Ishikawa (cell line): Measurements from ENCODE around the gene TLN1.

Experiments used
- CEBPB ChIP-seq: IDR thresholded peaks from 2 replicates; pipeline ENCODE4 v1.6.1; 2012
- CREB1 ChIP-seq: IDR thresholded peaks from 2 replicates; pipeline ENCODE4 v1.6.1; 2012; ENCODE audit warnings: low read depth
- EGR1 ChIP-seq: IDR thresholded peaks from 2 replicates; pipeline ENCODE4 v1.6.1; 2012
- EP300 ChIP-seq: IDR thresholded peaks from 2 replicates; pipeline ENCODE4 v1.6.1; 2012; ENCODE audit warnings: borderline replicate concordance
- FOXM1 ChIP-seq: IDR thresholded peaks from 2 replicates; pipeline ENCODE4 v1.6.1; 2012; ENCODE audit warnings: low read depth, borderline replicate concordance
- NFIC ChIP-seq: IDR thresholded peaks from 2 replicates; pipeline ENCODE4 v1.6.1; 2012
- RAD21 ChIP-seq: IDR thresholded peaks from 2 replicates; pipeline ENCODE4 v1.6.1; 2012; ENCODE audit warnings: low read depth
- REST ChIP-seq: IDR thresholded peaks from 2 replicates; pipeline ENCODE4 v1.6.1; 2012; ENCODE audit warnings: low read depth, mild to moderate bottlenecking
- TAF1 ChIP-seq: IDR thresholded peaks from 2 replicates; pipeline ENCODE4 v1.6.1; 2012; ENCODE audit warnings: low read depth, mild to moderate bottlenecking
- TCF12 ChIP-seq: IDR thresholded peaks from 2 replicates; pipeline ENCODE4 v1.6.1; 2012; ENCODE audit warnings: low read depth
- TEAD4 ChIP-seq: IDR thresholded peaks from 2 replicates; pipeline ENCODE4 v1.6.1; 2012
- YY1 ChIP-seq: IDR thresholded peaks from 2 replicates; pipeline ENCODE4 v1.6.1; 2012; ENCODE audit warnings: low read depth
- ZBTB7A ChIP-seq: IDR thresholded peaks from 2 replicates; pipeline ENCODE4 v1.6.1; 2012; ENCODE audit warnings: low read depth
- TF ChIP-seq, protein P1 (sequence below): IDR thresholded peaks from 2 replicates; pipeline ENCODE4 v1.6.1; 2012
- TF ChIP-seq, protein P2 (sequence below): IDR thresholded peaks from 2 replicates; pipeline ENCODE4 v1.6.1; 2012

TLN1 gene

GRCh38 chr9:35660966-35661415 is 71.0 kb downstream of the TLN1 start:
- TF ChIP-seq EGR1 (no peak), CREB1 (no peak), CEBPB (no peak), REST (no peak), RAD21 (peak; percentile 44), YY1 (no peak)
- TF ChIP-seq, protein P1, sequence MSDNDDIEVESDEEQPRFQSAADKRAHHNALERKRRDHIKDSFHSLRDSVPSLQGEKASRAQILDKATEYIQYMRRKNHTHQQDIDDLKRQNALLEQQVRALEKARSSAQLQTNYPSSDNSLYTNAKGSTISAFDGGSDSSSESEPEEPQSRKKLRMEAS = no peak

- TF ChIP-seq TEAD4 (no peak), YY1 (no peak), FOXM1 (no peak), REST (no peak), TCF12 (no peak), CEBPB (no peak), EP300 (no peak), ZBTB7A (no peak), EGR1 (no peak), CREB1 (no peak)
- TF ChIP-seq, protein P1 = no peak
These were observed 72.7 kb downstream of the TLN1 start for GRCh38 chr9:35659340-35659739.

- no peak for TF ChIP-seq FOXM1
- no peak for TF ChIP-seq YY1
- TF ChIP-seq RAD21 = no peak
- TF ChIP-seq, protein P2, sequence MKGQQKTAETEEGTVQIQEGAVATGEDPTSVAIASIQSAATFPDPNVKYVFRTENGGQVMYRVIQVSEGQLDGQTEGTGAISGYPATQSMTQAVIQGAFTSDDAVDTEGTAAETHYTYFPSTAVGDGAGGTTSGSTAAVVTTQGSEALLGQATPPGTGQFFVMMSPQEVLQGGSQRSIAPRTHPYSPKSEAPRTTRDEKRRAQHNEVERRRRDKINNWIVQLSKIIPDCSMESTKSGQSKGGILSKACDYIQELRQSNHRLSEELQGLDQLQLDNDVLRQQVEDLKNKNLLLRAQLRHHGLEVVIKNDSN = no peak
- TF ChIP-seq CREB1 = no peak
- no peak for TF ChIP-seq TEAD4
- TF ChIP-seq, protein P1 = no peak
- no peak for TF ChIP-seq EGR1
- TF ChIP-seq ZBTB7A = no peak
- TF ChIP-seq TAF1 = no peak
- no peak for TF ChIP-seq TCF12
- no peak for TF ChIP-seq REST
- no peak for TF ChIP-seq NFIC
- TF ChIP-seq CEBPB = no peak
- no peak for TF ChIP-seq EP300
These were observed 73.1 kb downstream of the TLN1 start for GRCh38 chr9:35658968-35659220.

- TF ChIP-seq, protein P1 = no peak
- TF ChIP-seq TAF1 = peak; percentile 73
- peak; percentile 37 for TF ChIP-seq RAD21
- peak; percentile 89 for TF ChIP-seq YY1
- TF ChIP-seq ZBTB7A = peak; percentile 67; the same call in 1 of the 2 replicates
- TF ChIP-seq NFIC = no peak
- peak; percentile 59 for TF ChIP-seq REST
- TF ChIP-seq EGR1 = 0 out of 2 replicates have a peak, but pooled peaks have one; percentile 15
- TF ChIP-seq FOXM1 = peak; percentile 13; the same call in 1 of the 2 replicates
- TF ChIP-seq EP300 = no peak
These were observed 73.6 kb downstream of the TLN1 start, which contains the start of gene CCDC107 for GRCh38 chr9:35658137-35658967. CCDC107 (plus strand) TSS chr9:35658292; CDS start chr9:35658380, 88 bp downstream.
